OCI-LY1 (cell line): ENCODE measurements around the gene IL1RAPL1.

Experiments used
- EZH2 ChIP-seq: fragments of 200-600 bp; sonication (generic), shearing (Covaris generic); IDR thresholded peaks from 2 replicates; pipeline ENCODE4 v1.8.0; 2017; ENCODE audit warnings: borderline replicate concordance, mixed run types, mild to moderate bottlenecking, antibody characterized with exemption, low read length, moderate library complexity, mixed read lengths
- TF ChIP-seq, protein P1 (sequence below): fragments of 200-600 bp; sonication (generic), shearing (Covaris generic); IDR thresholded peaks from 2 replicates; pipeline ENCODE4 v1.5.1; 2017; ENCODE audit warnings: mild to moderate bottlenecking, antibody characterized with exemption, low read length, moderate library complexity, mixed read lengths

DNA sequence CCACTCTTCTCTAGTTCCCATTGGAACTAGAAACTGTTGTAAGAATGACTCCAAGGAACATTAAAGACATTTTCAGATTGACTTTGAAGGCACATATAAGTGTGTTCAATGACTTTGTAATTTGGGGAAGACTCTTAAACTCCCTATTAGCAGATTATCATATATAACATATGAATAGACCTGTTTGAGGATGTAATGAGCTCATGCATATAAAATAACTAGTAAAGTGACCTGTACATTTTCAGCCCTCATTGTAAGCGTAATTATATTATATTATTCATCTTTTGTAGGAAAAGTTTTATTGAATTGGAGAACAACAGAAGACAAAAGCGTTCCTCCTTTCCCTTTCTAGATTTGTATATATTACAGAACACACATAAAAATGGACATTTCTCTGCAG, 455.1 kb downstream of the IL1RAPL1 start:
- TF ChIP-seq, protein P1, sequence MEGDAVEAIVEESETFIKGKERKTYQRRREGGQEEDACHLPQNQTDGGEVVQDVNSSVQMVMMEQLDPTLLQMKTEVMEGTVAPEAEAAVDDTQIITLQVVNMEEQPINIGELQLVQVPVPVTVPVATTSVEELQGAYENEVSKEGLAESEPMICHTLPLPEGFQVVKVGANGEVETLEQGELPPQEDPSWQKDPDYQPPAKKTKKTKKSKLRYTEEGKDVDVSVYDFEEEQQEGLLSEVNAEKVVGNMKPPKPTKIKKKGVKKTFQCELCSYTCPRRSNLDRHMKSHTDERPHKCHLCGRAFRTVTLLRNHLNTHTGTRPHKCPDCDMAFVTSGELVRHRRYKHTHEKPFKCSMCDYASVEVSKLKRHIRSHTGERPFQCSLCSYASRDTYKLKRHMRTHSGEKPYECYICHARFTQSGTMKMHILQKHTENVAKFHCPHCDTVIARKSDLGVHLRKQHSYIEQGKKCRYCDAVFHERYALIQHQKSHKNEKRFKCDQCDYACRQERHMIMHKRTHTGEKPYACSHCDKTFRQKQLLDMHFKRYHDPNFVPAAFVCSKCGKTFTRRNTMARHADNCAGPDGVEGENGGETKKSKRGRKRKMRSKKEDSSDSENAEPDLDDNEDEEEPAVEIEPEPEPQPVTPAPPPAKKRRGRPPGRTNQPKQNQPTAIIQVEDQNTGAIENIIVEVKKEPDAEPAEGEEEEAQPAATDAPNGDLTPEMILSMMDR = no peak
- no peak for TF ChIP-seq EZH2
